ENCODE measurements around the gene RCAN1.
"Not testable (repeated sequence)": the region's sequence is repeated elsewhere in the genome, so short reads cannot be mapped to it uniquely, and the experiment has no call there.

RCAN1 gene

GRCh38 chr21:34519016-34519415 is 95.9 kb downstream of the RCAN1 start:
- DNase-seq (ENCODE audit: low read depth in 1 of 2, low spot score in 1 of 2), result no peak

GRCh38 chr21:34518301-34518700 is 96.6 kb downstream of the RCAN1 start:
- DNase-seq (ENCODE audit: low read depth in 1 of 2, low spot score in 1 of 2), result no peak

GRCh38 chr21:34517491-34518245 is 97.2 kb downstream of the RCAN1 start:
- no peak for DNase-seq (ENCODE audit: low read depth in 1 of 2, low spot score in 1 of 2)

GRCh38 chr21:34517039-34517438 is 97.9 kb downstream of the RCAN1 start:
- no peak for DNase-seq (ENCODE audit: low read depth in 1 of 2, low spot score in 1 of 2)

GRCh38 chr21:34514576-34515115 is 100.3 kb downstream of the RCAN1 start:
- no peak for DNase-seq (ENCODE audit: low read depth in 1 of 2, low spot score in 1 of 2)

GRCh38 chr21:34513129-34513675 is 101.7 kb downstream of the RCAN1 start:
- DNase-seq (ENCODE audit: low read depth in 1 of 2, low spot score in 1 of 2), result no peak

GRCh38 chr21:34511787-34512455 is 103.0 kb downstream of the RCAN1 start, which contains the start of gene KCNE1:
Gene KCNE1, minus strand, starts transcription at chr21:34512210. Its CDS starts 62,576 bp downstream, at chr21:34449634.
- no peak for DNase-seq (ENCODE audit: low read depth in 1 of 2, low spot score in 1 of 2)

GRCh38 chr21:34511181-34511580 is 103.7 kb downstream of the RCAN1 start:
- no peak for DNase-seq (ENCODE audit: low read depth in 1 of 2, low spot score in 1 of 2)

- peak in 1 of 2 donors; percentile 52 for DNase-seq (ENCODE audit: low read depth in 1 of 2, low spot score in 1 of 2)
Observed at GRCh38 chr21:34510148-34511142, 104.5 kb downstream of the RCAN1 start.

- DNase-seq (ENCODE audit: low read depth in 1 of 2, low spot score in 1 of 2), result no peak
Observed at GRCh38 chr21:34509151-34509550, 105.8 kb downstream of the RCAN1 start.

- DNase-seq (ENCODE audit: low read depth in 1 of 2, low spot score in 1 of 2), result no peak
Observed at GRCh38 chr21:34504595-34504994, 110.3 kb downstream of the RCAN1 start.

GRCh38 chr21:34502480-34503106 is 112.3 kb downstream of the RCAN1 start:
- DNase-seq (ENCODE audit: low read depth in 1 of 2, low spot score in 1 of 2), result no peak

- no peak for DNase-seq (ENCODE audit: low read depth in 1 of 2, low spot score in 1 of 2)
Observed at GRCh38 chr21:34501716-34502115, 113.2 kb downstream of the RCAN1 start.

- DNase-seq (ENCODE audit: low read depth in 1 of 2, low spot score in 1 of 2), result no peak
Observed at GRCh38 chr21:34500191-34500590, 114.7 kb downstream of the RCAN1 start.

- no peak for DNase-seq (ENCODE audit: low read depth in 1 of 2, low spot score in 1 of 2)
Observed at GRCh38 chr21:34499116-34499515, 115.8 kb downstream of the RCAN1 start.

- no peak for DNase-seq (ENCODE audit: low read depth in 1 of 2, low spot score in 1 of 2)
Observed at GRCh38 chr21:34498623-34499022, 116.3 kb downstream of the RCAN1 start.

- DNase-seq (ENCODE audit: low read depth in 1 of 2, low spot score in 1 of 2), result not testable (repeated sequence)
Observed at GRCh38 chr21:34483854-34484253, 131.1 kb downstream of the RCAN1 start.

- not testable (repeated sequence) for DNase-seq (ENCODE audit: low read depth in 1 of 2, low spot score in 1 of 2)
Observed at GRCh38 chr21:34483435-34483834, 131.5 kb downstream of the RCAN1 start.

- DNase-seq (ENCODE audit: low read depth in 1 of 2, low spot score in 1 of 2), result not testable (repeated sequence)
Observed at GRCh38 chr21:34467333-34467732, 147.6 kb downstream of the RCAN1 start.
